ENCODE data around the gene RLN3. TPM values are rescaled to one million over a fixed set of nuclear protein-coding genes. Genes with fewer than 3 reads are reported as not detected.

Gene RLN3
- total RNA-seq, 2 donors from 2014 or later, result not detected

GRCh38 chr19:13992025-13992424 lies 35.9 kb upstream of the RLN3 start:
- intact Hi-C loops (cut with DNase I, micrococcal nuclease), result no loop called here
- no peak for DNase-seq
- no peak for ATAC-seq

- ATAC-seq (no peak), DNase-seq (no peak)
- intact Hi-C loops (cut with DNase I, micrococcal nuclease), result no loop called here
These were observed 34.2 kb upstream of the RLN3 start for GRCh38 chr19:13993590-13994300.

- ATAC-seq (peak; percentile 32), DNase-seq (peak in 1 of 2 donors; percentile 18)
- intact Hi-C loops (cut with DNase I, micrococcal nuclease), result no loop called here
These were observed 32.8 kb upstream of the RLN3 start for GRCh38 chr19:13995017-13995728.

GRCh38 chr19:13995878-13996765 lies 31.8 kb upstream of the RLN3 start:
- DNase-seq, result no peak
- ATAC-seq, result peak; percentile 89
- intact Hi-C loops (cut with DNase I, micrococcal nuclease), result no loop called here

GRCh38 chr19:13996928-13997630 lies 30.9 kb upstream of the RLN3 start:
- intact Hi-C loops (cut with DNase I, micrococcal nuclease), result no loop called here
- no peak for DNase-seq
- no peak for ATAC-seq

- DNase-seq (no peak), ATAC-seq (no peak)
- intact Hi-C loops (cut with DNase I, micrococcal nuclease), result no loop called here
These were observed 30.4 kb upstream of the RLN3 start for GRCh38 chr19:13997631-13997962.

- ATAC-seq (peak; percentile 10), DNase-seq (no peak)
- intact Hi-C loops (cut with DNase I, micrococcal nuclease), result no loop called here
These were observed 29.5 kb upstream of the RLN3 start for GRCh38 chr19:13998426-13998825.

- ATAC-seq, result no peak
- DNase-seq, result no peak
- intact Hi-C loops (cut with DNase I, micrococcal nuclease), result no loop called here
These were observed 28.9 kb upstream of the RLN3 start for GRCh38 chr19:13999085-13999484.

- intact Hi-C loops (cut with DNase I, micrococcal nuclease), result no loop called here
- no peak for DNase-seq
- no peak for ATAC-seq
These were observed 27.1 kb upstream of the RLN3 start for GRCh38 chr19:14000691-14001375.

- intact Hi-C loops (cut with DNase I, micrococcal nuclease), result no loop called here
- ATAC-seq (no peak), DNase-seq (no peak)
These were observed 25.2 kb upstream of the RLN3 start for GRCh38 chr19:14002571-14003250.

GRCh38 chr19:14003251-14004055 lies 24.5 kb upstream of the RLN3 start:
- intact Hi-C loops (cut with DNase I, micrococcal nuclease), result no loop called here
- ATAC-seq (no peak), DNase-seq (no peak)

GRCh38 chr19:14004619-14005348 lies 23.2 kb upstream of the RLN3 start:
- DNase-seq, result peak; percentile 61 to 75
- peak; percentile 37 for ATAC-seq
- intact Hi-C loops (cut with DNase I, micrococcal nuclease), result no loop called here

- peak; percentile 92 to 97 for DNase-seq
- intact Hi-C loops (cut with DNase I, micrococcal nuclease), result no loop called here
- peak; percentile 68 for ATAC-seq
These were observed 22.4 kb upstream of the RLN3 start for GRCh38 chr19:14005349-14006084.

- intact Hi-C loops (cut with DNase I, micrococcal nuclease), result no loop called here
- DNase-seq (peak; percentile 99 to 100), ATAC-seq (peak; percentile 77)
These were observed 21.7 kb upstream of the RLN3 start, which contains the start of gene RFX1 for GRCh38 chr19:14006085-14006765. Gene RFX1 (minus strand): TSS chr19:14006320. CDS start chr19:13993843, 12,477 bp downstream.
